ENCODE data around the gene ZBTB32. TPM values are rescaled to one million over a fixed set of nuclear protein-coding genes. Genes with fewer than 3 reads are reported as not detected.

ZBTB32 gene
- total and polyA plus RNA-seq, 8 donors: 0.15 to 0.94 (median 0.39) TPM

- DNase-seq (no peak), ATAC-seq (no peak)
- Histone ChIP-seq H3K9me3 (no peaks in the 10 kb centered on the region), H3K27ac (no peak overlapping the region), H3K4me3 (no peak overlapping the region), H3K27me3 (peaks cover 0 to 12% of the 10 kb centered on the region in 2 donors), H3K4me1 (peaks cover 13 to 33% of the 10 kb centered on the region in 2 donors), H3K36me3 (peaks cover 0 to 39% of the 10 kb centered on the region in 2 donors)
- intact Hi-C loops (cut with DNase I): no loop called here
- no peak for TF ChIP-seq CTCF (IDR thresholded peaks at IDR 0.05)
Measured at GRCh38 chr19:35760711-35761349, 56.5 kb downstream of the ZBTB32 start.

DNA sequence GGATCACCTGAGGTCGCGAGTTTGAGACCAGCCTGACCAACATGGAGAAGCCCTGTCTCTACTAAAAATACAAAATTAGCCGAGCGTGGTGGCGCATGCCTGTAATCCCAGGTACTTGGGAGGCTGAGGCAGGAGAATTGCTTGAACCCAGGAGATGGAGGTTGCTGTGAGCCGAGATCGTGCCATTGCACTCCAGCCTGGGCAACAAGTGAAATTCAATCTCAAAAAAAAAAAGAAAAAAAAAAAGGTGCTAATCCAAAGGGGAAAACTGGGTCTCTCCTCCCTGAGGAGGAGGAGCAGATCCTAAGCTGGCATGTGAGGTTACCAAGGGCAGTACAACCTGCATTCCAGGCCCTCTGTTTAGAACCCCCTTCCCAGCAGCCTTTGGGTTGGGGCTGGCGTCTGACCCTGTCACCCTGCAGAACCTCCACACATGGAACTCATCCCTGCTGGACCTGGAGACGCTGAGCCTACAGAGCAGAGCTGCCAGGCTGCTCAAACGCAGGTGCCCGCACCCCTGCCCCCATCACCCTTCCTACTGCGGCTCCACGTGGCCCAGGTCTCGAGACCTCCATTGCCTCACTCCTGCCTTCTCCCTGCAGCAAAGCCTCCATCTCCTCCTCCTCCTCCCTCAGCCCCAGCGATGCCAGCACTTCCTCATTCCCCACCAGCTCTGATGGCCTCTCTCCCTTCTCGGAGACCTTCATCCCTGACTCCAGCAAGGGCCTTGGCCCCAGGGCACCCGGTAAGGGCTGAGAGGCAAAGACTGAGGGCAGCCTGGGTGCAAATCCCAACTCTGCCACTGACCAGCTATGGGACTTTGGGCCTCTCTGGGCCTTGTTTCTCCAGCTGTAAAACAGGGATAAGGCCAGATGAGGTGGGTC lies 60.3 kb downstream of the ZBTB32 start:
- ATAC-seq (no peak), DNase-seq (no peak)
- H3K9me3 ChIP-seq: no peaks in the 10 kb centered on the region
- peaks cover 0 to 3% of the 10 kb centered on the region in 2 donors for H3K4me1 ChIP-seq
- intact Hi-C loops (cut with DNase I): no loop called here
- peaks cover 0 to 59% of the 10 kb centered on the region in 2 donors for H3K36me3 ChIP-seq
- H3K27ac ChIP-seq: no peak overlapping the region
- H3K27me3 ChIP-seq: no peaks in the 10 kb centered on the region
- no peak overlapping the region for H3K4me3 ChIP-seq
- no peak for TF ChIP-seq CTCF (IDR thresholded peaks at IDR 0.05)

Other genes with a start within 250 kb of the ZBTB32 start
- not detected for gene KRTDAP, start 214.1 kb upstream of the ZBTB32 start, total RNA-seq
- gene KRTDAP, start 214.1 kb upstream of the ZBTB32 start, polyA plus RNA-seq (ENCODE audit: insufficient read length in 6 of 6): 1 to 10 TPM in 5 of 6 donors, under 1 TPM in 1; 0.98 to 2.2 (median 1.8) TPM
- gene DMKN, start 190.9 kb upstream of the ZBTB32 start, total RNA-seq: 100 to 1,000 TPM; 104 to 136 TPM
- 100 to 1,000 TPM in 5 of 6 donors, 10 to 100 TPM in 1; 92.5 to 140 (median 111) TPM for gene DMKN, start 190.9 kb upstream of the ZBTB32 start, polyA plus RNA-seq (ENCODE audit: insufficient read length in 6 of 6)
- under 1 TPM in 1 of 2 donors, not detected in 1; 0.20 TPM for gene SBSN, start 176.2 kb upstream of the ZBTB32 start, total RNA-seq
- gene SBSN, start 176.2 kb upstream of the ZBTB32 start, polyA plus RNA-seq (ENCODE audit: insufficient read length in 6 of 6): under 1 TPM in 2 of 6 donors, not detected in 4; 0.09 to 0.11 TPM
- gene GAPDHS, start 171.1 kb upstream of the ZBTB32 start, total RNA-seq: not detected
- not detected for gene GAPDHS, start 171.1 kb upstream of the ZBTB32 start, polyA plus RNA-seq (ENCODE audit: insufficient read length in 6 of 6)
- gene TMEM147, start 158.9 kb upstream of the ZBTB32 start, total RNA-seq: 100 to 1,000 TPM in 1 of 2 donors, 10 to 100 TPM in 1; 98.3 to 112 TPM
- gene TMEM147, start 158.9 kb upstream of the ZBTB32 start, polyA plus RNA-seq (ENCODE audit: insufficient read length in 6 of 6): 10 to 100 TPM; 52.7 to 62.3 (median 55.2) TPM
- not detected for gene ATP4A, start 140.9 kb upstream of the ZBTB32 start, total RNA-seq
- not detected for gene ATP4A, start 140.9 kb upstream of the ZBTB32 start, polyA plus RNA-seq (ENCODE audit: insufficient read length in 6 of 6)
- gene PMIS2, start 118.4 kb upstream of the ZBTB32 start, total RNA-seq: not detected
- gene PMIS2, start 118.4 kb upstream of the ZBTB32 start, polyA plus RNA-seq (ENCODE audit: insufficient read length in 6 of 6): not detected
- 10 to 100 TPM; 12.1 to 12.7 TPM for gene HAUS5, start 91.8 kb upstream of the ZBTB32 start, total RNA-seq
- gene HAUS5, start 91.8 kb upstream of the ZBTB32 start, polyA plus RNA-seq (ENCODE audit: insufficient read length in 6 of 6): 10 to 100 TPM; 22.5 to 32.7 (median 26.7) TPM
- gene RBM42, start 75.5 kb upstream of the ZBTB32 start, total RNA-seq: 10 to 100 TPM; 57.8 to 64.1 TPM
- gene RBM42, start 75.5 kb upstream of the ZBTB32 start, polyA plus RNA-seq (ENCODE audit: insufficient read length in 6 of 6): 10 to 100 TPM; 48.4 to 67.0 (median 61.3) TPM
- gene ETV2, start 62.8 kb upstream of the ZBTB32 start, total RNA-seq: 1 to 10 TPM in 1 of 2 donors, under 1 TPM in 1; 0.79 to 1.0 TPM
- gene ETV2, start 62.8 kb upstream of the ZBTB32 start, polyA plus RNA-seq (ENCODE audit: insufficient read length in 6 of 6): 1 to 10 TPM; 1.5 to 3.5 (median 2.2) TPM
- 100 to 1,000 TPM; 291 to 295 TPM for gene COX6B1, start 56.2 kb upstream of the ZBTB32 start, total RNA-seq
- 100 to 1,000 TPM; 199 to 261 (median 234) TPM for gene COX6B1, start 56.2 kb upstream of the ZBTB32 start, polyA plus RNA-seq (ENCODE audit: insufficient read length in 6 of 6)
- gene UPK1A, start 38.0 kb upstream of the ZBTB32 start, total RNA-seq: not detected
- gene UPK1A, start 38.0 kb upstream of the ZBTB32 start, polyA plus RNA-seq (ENCODE audit: insufficient read length in 6 of 6): under 1 TPM in 4 of 6 donors, not detected in 2; 0.18 to 0.48 (median 0.30) TPM
- gene KMT2B, start 13.4 kb downstream of the ZBTB32 start, total RNA-seq: 10 to 100 TPM; 29.4 to 39.1 TPM
- 10 to 100 TPM; 27.9 to 38.0 (median 33.9) TPM for gene KMT2B, start 13.4 kb downstream of the ZBTB32 start, polyA plus RNA-seq (ENCODE audit: insufficient read length in 6 of 6)
- 10 to 100 TPM; 14.1 to 25.8 TPM for gene IGFLR1, start 37.9 kb downstream of the ZBTB32 start, total RNA-seq
- gene IGFLR1, start 37.9 kb downstream of the ZBTB32 start, polyA plus RNA-seq (ENCODE audit: insufficient read length in 6 of 6): 1 to 10 TPM; 2.0 to 6.1 (median 5.1) TPM
- 10 to 100 TPM; 15.2 to 16.6 TPM for gene U2AF1L4, start 40.9 kb downstream of the ZBTB32 start, total RNA-seq
- gene U2AF1L4, start 40.9 kb downstream of the ZBTB32 start, polyA plus RNA-seq (ENCODE audit: insufficient read length in 6 of 6): 10 to 100 TPM; 16.0 to 20.5 (median 17.7) TPM
- gene PSENEN, start 41.1 kb downstream of the ZBTB32 start, total RNA-seq: 10 to 100 TPM; 59.6 to 90.3 TPM
- 10 to 100 TPM; 39.6 to 59.7 (median 46.9) TPM for gene PSENEN, start 41.1 kb downstream of the ZBTB32 start, polyA plus RNA-seq (ENCODE audit: insufficient read length in 6 of 6)
- gene LIN37, start 44.0 kb downstream of the ZBTB32 start, total RNA-seq: 1 to 10 TPM; 6.6 to 9.9 TPM
- 10 to 100 TPM; 11.0 to 14.5 (median 12.7) TPM for gene LIN37, start 44.0 kb downstream of the ZBTB32 start, polyA plus RNA-seq (ENCODE audit: insufficient read length in 6 of 6)
- gene HSPB6, start 52.5 kb downstream of the ZBTB32 start, total RNA-seq: 10 to 100 TPM; 38.3 to 39.7 TPM
- 10 to 100 TPM; 51.8 to 91.7 (median 71.3) TPM for gene HSPB6, start 52.5 kb downstream of the ZBTB32 start, polyA plus RNA-seq (ENCODE audit: insufficient read length in 6 of 6)
- gene PROSER3, start 53.6 kb downstream of the ZBTB32 start, total RNA-seq: 10 to 100 TPM; 21.8 to 22.2 TPM
- 10 to 100 TPM; 19.0 to 21.4 (median 20.8) TPM for gene PROSER3, start 53.6 kb downstream of the ZBTB32 start, polyA plus RNA-seq (ENCODE audit: insufficient read length in 6 of 6)
- 10 to 100 TPM; 11.4 to 11.9 TPM for gene ARHGAP33, start 71.0 kb downstream of the ZBTB32 start, total RNA-seq
- gene ARHGAP33, start 71.0 kb downstream of the ZBTB32 start, polyA plus RNA-seq (ENCODE audit: insufficient read length in 6 of 6): 10 to 100 TPM; 23.7 to 35.6 (median 29.4) TPM
- gene PRODH2, start 108.3 kb downstream of the ZBTB32 start, total RNA-seq: not detected
- under 1 TPM in 3 of 6 donors, not detected in 3; 0.15 to 0.31 (median 0.16) TPM for gene PRODH2, start 108.3 kb downstream of the ZBTB32 start, polyA plus RNA-seq (ENCODE audit: insufficient read length in 6 of 6)
- under 1 TPM in 1 of 2 donors, not detected in 1; 0.08 TPM for gene NPHS1, start 147.9 kb downstream of the ZBTB32 start, total RNA-seq
- 1 to 10 TPM in 3 of 6 donors, under 1 TPM in 3; 0.45 to 2.0 (median 1.0) TPM for gene NPHS1, start 147.9 kb downstream of the ZBTB32 start, polyA plus RNA-seq (ENCODE audit: insufficient read length in 6 of 6)
- gene KIRREL2, start 152.4 kb downstream of the ZBTB32 start, total RNA-seq: under 1 TPM in 1 of 2 donors, not detected in 1; 0.08 TPM
- 1 to 10 TPM in 5 of 6 donors, under 1 TPM in 1; 0.76 to 3.5 (median 2.4) TPM for gene KIRREL2, start 152.4 kb downstream of the ZBTB32 start, polyA plus RNA-seq (ENCODE audit: insufficient read length in 6 of 6)
- gene APLP1, start 164.0 kb downstream of the ZBTB32 start, total RNA-seq: 1 to 10 TPM; 3.0 to 8.6 TPM
- gene APLP1, start 164.0 kb downstream of the ZBTB32 start, polyA plus RNA-seq (ENCODE audit: insufficient read length in 6 of 6): 10 to 100 TPM in 1 of 6 donors, 1 to 10 TPM in 5; 8.0 to 11.0 (median 9.3) TPM
- 10 to 100 TPM; 11.8 to 19.1 TPM for gene NFKBID, start 196.0 kb downstream of the ZBTB32 start, total RNA-seq
- 1 to 10 TPM; 3.7 to 9.5 (median 7.2) TPM for gene NFKBID, start 196.0 kb downstream of the ZBTB32 start, polyA plus RNA-seq (ENCODE audit: insufficient read length in 6 of 6)
- 10 to 100 TPM; 24.7 to 26.0 TPM for gene HCST, start 198.0 kb downstream of the ZBTB32 start, total RNA-seq
- 1 to 10 TPM; 3.6 to 5.9 (median 4.4) TPM for gene HCST, start 198.0 kb downstream of the ZBTB32 start, polyA plus RNA-seq (ENCODE audit: insufficient read length in 6 of 6)
- 100 to 1,000 TPM; 205 to 407 TPM for gene TYROBP, start 203.7 kb downstream of the ZBTB32 start, total RNA-seq
- gene TYROBP, start 203.7 kb downstream of the ZBTB32 start, polyA plus RNA-seq (ENCODE audit: insufficient read length in 6 of 6): 10 to 100 TPM; 12.3 to 15.7 (median 13.3) TPM
- 10 to 100 TPM; 12.2 to 14.8 TPM for gene LRFN3, start 231.8 kb downstream of the ZBTB32 start, total RNA-seq
- 10 to 100 TPM in 3 of 6 donors, 1 to 10 TPM in 3; 8.0 to 13.6 (median 11.1) TPM for gene LRFN3, start 231.8 kb downstream of the ZBTB32 start, polyA plus RNA-seq (ENCODE audit: insufficient read length in 6 of 6)